HepG2 (cell line): ENCODE results near the gene MICALL2. TPM values are rescaled to one million over a fixed set of nuclear protein-coding genes. Genes with fewer than 3 reads are reported as not detected.
A peak's percentile ranks its signal among the peaks of the same experiment; 100 is the strongest.

Source experiments
- ARID2 ChIP-seq: sonication (generic); formaldehyde crosslinking; IDR thresholded peaks from 2 replicates; pipeline ENCODE4 v1.8.1; 2022; ENCODE audit warnings: mild to moderate bottlenecking, missing genetic modification reagents, borderline replicate concordance
- ATF7-NPFF ChIP-seq: sonication (generic); formaldehyde crosslinking; IDR thresholded peaks from 2 replicates; pipeline ENCODE4 v1.8.1; 2023; ENCODE audit warnings: mild to moderate bottlenecking, low read depth, missing genetic modification reagents, moderate library complexity
- CHD2 ChIP-seq: IDR thresholded peaks from 2 replicates; pipeline ENCODE4 v1.6.1; 2011; ENCODE audit warnings: low read depth, low read length, improper control_type of control experiment
- ETV5 ChIP-seq: IDR thresholded peaks from 2 replicates; pipeline ENCODE4 v1.6.1; 2018; ENCODE audit warnings: missing biosample characterization, missing genetic modification reagents, inconsistent platforms, borderline replicate concordance
- FOSL2 ChIP-seq: sonication (generic); formaldehyde crosslinking; IDR thresholded peaks from 2 replicates; pipeline ENCODE4 v1.4.0; 2020; ENCODE audit warnings: missing genetic modification reagents
- MEIS2 ChIP-seq: sonication (generic); formaldehyde crosslinking; IDR thresholded peaks from 2 replicates; pipeline ENCODE4 v1.9.0; 2021; ENCODE audit warnings: mild to moderate bottlenecking, missing genetic modification reagents
- MYC ChIP-seq: sonication (generic); formaldehyde crosslinking; IDR thresholded peaks from 2 replicates; pipeline ENCODE4 v1.9.0; 2021; ENCODE audit warnings: missing genetic modification reagents, borderline replicate concordance
- RFX1 ChIP-seq: fragments of 450-650 bp; IDR thresholded peaks from 2 replicates; pipeline ENCODE4 v1.6.1; 2017
- ZNF350 ChIP-seq: sonication (generic); formaldehyde crosslinking; IDR thresholded peaks from 2 replicates; pipeline ENCODE4 v1.4.0; 2020; ENCODE audit warnings: mild to moderate bottlenecking, low read depth, missing genetic modification reagents, borderline replicate concordance
- ZNF605 ChIP-seq: sonication (generic); formaldehyde crosslinking; IDR thresholded peaks from 2 replicates; pipeline ENCODE4 v1.8.0; 2022; ENCODE audit warnings: mild to moderate bottlenecking, missing genetic modification reagents
- ZNF713 ChIP-seq: sonication (generic); formaldehyde crosslinking; IDR thresholded peaks from 2 replicates; pipeline ENCODE4 v1.4.0; 2020; ENCODE audit warnings: mild to moderate bottlenecking, missing genetic modification reagents
- polyA plus RNA-seq, 8 experiments: library from polyadenylated mRNA; depleted of rRNA in 3 of 8; stranded (reverse) in 7 of 8; unstranded in 1 of 8; fragments of >200 nt; fragmentation: Illumina TruSeq in 4 of 8; extraction: Trizol in 4 of 8; gene quantifications; 2 replicates each; pipeline versions ENCODE4 v1.2.1 to v1.2.3, GENCODE V29; 2011 to 2016; ENCODE audit warnings: low read depth in 4 of 8, missing spikeins in 1 of 8, mixed read lengths in 1 of 8; ENCODE audit not compliant: insufficient read depth in 1 of 8
- total RNA-seq, 5 experiments: library from RNA; depleted of rRNA; stranded (reverse); fragments of >200 nt; fragmentation: Illumina TruSeq; extraction: Trizol; gene quantifications; 2 replicates each; pipeline ENCODE4 v1.2.3, GENCODE V29; 2016; ENCODE audit warnings: low read depth in 1 of 5
- TF ChIP-seq, protein P1 (sequence below), 2 experiments: sonication (generic) in 1 of 2; formaldehyde crosslinking in 1 of 2; IDR thresholded peaks; 2 replicates each; pipeline versions ENCODE4 v1.4.0 to v1.6.1; 2018 to 2020; ENCODE audit warnings: missing genetic modification reagents in 2 of 2, borderline replicate concordance in 1 of 2, low read depth in 1 of 2, mild to moderate bottlenecking in 1 of 2, missing biosample characterization in 1 of 2
- TF ChIP-seq, protein P2 (sequence below): sonication (generic); formaldehyde crosslinking; IDR thresholded peaks from 2 replicates; pipeline ENCODE4 v1.4.0; 2020; ENCODE audit warnings: mild to moderate bottlenecking, low read depth, missing genetic modification reagents
- TF ChIP-seq, protein P3 (sequence below): sonication (generic); formaldehyde crosslinking; IDR thresholded peaks from 2 replicates; pipeline ENCODE4 v1.4.0; 2020; ENCODE audit warnings: missing genetic modification reagents, borderline replicate concordance
- TF ChIP-seq, protein P4 (sequence below): IDR thresholded peaks from 2 replicates; pipeline ENCODE4 v1.4.0; 2020; ENCODE audit warnings: mild to moderate bottlenecking, missing genetic modification reagents

Gene MICALL2
- total and polyA plus RNA-seq, 2 of the 13 experiments (the other 11 are each of a cell fraction or from before 2014, with no cell fraction given): 5.8 to 12.4 TPM

DNA sequence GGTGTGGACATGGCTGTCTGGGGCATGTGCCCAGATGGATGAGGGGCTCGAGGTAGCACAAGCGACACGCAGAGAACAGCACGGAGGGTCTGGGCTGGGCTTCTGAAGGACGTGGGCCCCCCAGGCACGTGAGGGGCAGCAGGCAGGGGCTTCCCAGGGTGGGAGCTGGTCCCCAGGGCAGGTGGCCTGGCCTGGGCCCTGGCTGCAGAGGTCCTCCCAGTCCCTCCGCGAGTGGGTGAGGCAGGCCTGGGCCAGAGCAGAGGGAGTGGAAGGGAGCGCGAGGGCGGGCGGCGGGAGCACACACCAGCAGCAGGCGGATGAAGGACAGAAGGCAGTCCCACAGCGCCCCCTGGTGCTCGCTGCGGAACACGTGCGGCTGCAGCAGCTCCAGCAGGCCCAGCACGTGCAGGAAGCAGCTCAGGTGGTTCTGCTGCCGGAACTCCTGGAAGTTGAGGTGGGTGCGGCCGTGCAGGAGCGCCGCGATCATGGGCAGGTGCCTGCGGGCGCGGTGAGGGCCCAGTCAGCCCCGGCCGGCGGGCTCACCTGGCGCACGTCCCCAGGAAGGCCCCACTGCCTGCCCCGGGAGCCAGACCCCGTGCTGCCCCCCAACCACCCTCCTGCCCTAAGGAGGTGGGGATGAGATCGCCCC is 14.7 kb upstream of the MICALL2 start (continued):
- TF ChIP-seq, protein P1, sequence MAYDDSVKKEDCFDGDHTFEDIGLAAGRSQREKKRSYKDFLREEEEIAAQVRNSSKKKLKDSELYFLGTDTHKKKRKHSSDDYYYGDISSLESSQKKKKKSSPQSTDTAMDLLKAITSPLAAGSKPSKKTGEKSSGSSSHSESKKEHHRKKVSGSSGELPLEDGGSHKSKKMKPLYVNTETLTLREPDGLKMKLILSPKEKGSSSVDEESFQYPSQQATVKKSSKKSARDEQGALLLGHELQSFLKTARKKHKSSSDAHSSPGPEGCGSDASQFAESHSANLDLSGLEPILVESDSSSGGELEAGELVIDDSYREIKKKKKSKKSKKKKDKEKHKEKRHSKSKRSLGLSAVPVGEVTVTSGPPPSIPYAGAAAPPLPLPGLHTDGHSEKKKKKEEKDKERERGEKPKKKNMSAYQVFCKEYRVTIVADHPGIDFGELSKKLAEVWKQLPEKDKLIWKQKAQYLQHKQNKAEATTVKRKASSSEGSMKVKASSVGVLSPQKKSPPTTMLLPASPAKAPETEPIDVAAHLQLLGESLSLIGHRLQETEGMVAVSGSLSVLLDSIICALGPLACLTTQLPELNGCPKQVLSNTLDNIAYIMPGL (CRISPR knock-in tag; IDR thresholded peaks at IDR 0.05; ENCODE audit: borderline replicate concordance in 1 of 2, low read depth in 1 of 2): peak; percentile 35 to 57; a peak in 1 of 4 replicates
- no peak for TF ChIP-seq ARID2
- TF ChIP-seq ZNF350 (CRISPR knock-in tag): no peak; the same call in 1 of the 2 replicates
- TF ChIP-seq FOSL2: 0 out of 2 replicates have a peak, but pooled peaks have one; percentile 33
- TF ChIP-seq, protein P2, sequence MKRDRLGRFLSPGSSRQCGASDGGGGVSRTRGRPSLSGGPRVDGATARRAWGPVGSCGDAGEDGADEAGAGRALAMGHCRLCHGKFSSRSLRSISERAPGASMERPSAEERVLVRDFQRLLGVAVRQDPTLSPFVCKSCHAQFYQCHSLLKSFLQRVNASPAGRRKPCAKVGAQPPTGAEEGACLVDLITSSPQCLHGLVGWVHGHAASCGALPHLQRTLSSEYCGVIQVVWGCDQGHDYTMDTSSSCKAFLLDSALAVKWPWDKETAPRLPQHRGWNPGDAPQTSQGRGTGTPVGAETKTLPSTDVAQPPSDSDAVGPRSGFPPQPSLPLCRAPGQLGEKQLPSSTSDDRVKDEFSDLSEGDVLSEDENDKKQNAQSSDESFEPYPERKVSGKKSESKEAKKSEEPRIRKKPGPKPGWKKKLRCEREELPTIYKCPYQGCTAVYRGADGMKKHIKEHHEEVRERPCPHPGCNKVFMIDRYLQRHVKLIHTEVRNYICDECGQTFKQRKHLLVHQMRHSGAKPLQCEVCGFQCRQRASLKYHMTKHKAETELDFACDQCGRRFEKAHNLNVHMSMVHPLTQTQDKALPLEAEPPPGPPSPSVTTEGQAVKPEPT: 0 out of 2 replicates have a peak, but pooled peaks have one; percentile 64
- peak; percentile 71; the same call in 1 of the 2 replicates for TF ChIP-seq MEIS2 (CRISPR knock-in tag)
- TF ChIP-seq RFX1: no peak
- TF ChIP-seq CHD2: no peak
- TF ChIP-seq MYC (CRISPR knock-in tag): peak; percentile 98
- TF ChIP-seq ZNF713 (CRISPR knock-in tag): no peak
- TF ChIP-seq, protein P3, sequence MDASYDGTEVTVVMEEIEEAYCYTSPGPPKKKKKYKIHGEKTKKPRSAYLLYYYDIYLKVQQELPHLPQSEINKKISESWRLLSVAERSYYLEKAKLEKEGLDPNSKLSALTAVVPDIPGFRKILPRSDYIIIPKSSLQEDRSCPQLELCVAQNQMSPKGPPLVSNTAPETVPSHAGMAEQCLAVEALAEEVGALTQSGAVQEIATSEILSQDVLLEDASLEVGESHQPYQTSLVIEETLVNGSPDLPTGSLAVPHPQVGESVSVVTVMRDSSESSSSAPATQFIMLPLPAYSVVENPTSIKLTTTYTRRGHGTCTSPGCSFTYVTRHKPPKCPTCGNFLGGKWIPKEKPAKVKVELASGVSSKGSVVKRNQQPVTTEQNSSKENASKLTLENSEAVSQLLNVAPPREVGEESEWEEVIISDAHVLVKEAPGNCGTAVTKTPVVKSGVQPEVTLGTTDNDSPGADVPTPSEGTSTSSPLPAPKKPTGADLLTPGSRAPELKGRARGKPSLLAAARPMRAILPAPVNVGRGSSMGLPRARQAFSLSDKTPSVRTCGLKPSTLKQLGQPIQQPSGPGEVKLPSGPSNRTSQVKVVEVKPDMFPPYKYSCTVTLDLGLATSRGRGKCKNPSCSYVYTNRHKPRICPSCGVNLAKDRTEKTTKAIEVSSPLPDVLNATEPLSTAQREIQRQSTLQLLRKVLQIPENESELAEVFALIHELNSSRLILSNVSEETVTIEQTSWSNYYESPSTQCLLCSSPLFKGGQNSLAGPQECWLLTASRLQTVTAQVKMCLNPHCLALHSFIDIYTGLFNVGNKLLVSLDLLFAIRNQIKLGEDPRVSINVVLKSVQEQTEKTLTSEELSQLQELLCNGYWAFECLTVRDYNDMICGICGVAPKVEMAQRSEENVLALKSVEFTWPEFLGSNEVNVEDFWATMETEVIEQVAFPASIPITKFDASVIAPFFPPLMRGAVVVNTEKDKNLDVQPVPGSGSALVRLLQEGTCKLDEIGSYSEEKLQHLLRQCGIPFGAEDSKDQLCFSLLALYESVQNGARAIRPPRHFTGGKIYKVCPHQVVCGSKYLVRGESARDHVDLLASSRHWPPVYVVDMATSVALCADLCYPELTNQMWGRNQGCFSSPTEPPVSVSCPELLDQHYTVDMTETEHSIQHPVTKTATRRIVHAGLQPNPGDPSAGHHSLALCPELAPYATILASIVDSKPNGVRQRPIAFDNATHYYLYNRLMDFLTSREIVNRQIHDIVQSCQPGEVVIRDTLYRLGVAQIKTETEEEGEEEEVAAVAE: no peak
- TF ChIP-seq ATF7-NPFF (CRISPR knock-in tag): peak; percentile 40; the same call in 1 of the 2 replicates
- TF ChIP-seq, protein P4, sequence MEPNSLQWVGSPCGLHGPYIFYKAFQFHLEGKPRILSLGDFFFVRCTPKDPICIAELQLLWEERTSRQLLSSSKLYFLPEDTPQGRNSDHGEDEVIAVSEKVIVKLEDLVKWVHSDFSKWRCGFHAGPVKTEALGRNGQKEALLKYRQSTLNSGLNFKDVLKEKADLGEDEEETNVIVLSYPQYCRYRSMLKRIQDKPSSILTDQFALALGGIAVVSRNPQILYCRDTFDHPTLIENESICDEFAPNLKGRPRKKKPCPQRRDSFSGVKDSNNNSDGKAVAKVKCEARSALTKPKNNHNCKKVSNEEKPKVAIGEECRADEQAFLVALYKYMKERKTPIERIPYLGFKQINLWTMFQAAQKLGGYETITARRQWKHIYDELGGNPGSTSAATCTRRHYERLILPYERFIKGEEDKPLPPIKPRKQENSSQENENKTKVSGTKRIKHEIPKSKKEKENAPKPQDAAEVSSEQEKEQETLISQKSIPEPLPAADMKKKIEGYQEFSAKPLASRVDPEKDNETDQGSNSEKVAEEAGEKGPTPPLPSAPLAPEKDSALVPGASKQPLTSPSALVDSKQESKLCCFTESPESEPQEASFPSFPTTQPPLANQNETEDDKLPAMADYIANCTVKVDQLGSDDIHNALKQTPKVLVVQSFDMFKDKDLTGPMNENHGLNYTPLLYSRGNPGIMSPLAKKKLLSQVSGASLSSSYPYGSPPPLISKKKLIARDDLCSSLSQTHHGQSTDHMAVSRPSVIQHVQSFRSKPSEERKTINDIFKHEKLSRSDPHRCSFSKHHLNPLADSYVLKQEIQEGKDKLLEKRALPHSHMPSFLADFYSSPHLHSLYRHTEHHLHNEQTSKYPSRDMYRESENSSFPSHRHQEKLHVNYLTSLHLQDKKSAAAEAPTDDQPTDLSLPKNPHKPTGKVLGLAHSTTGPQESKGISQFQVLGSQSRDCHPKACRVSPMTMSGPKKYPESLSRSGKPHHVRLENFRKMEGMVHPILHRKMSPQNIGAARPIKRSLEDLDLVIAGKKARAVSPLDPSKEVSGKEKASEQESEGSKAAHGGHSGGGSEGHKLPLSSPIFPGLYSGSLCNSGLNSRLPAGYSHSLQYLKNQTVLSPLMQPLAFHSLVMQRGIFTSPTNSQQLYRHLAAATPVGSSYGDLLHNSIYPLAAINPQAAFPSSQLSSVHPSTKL (CRISPR knock-in tag): peak; percentile 60
- TF ChIP-seq ETV5: peak; percentile 55; the same call in 1 of the 2 replicates
- TF ChIP-seq ZNF605: 0 out of 2 replicates have a peak, but pooled peaks have one; percentile 52
